Measurements from ENCODE around the gene SIGLEC9. TPM values are rescaled to one million over a fixed set of nuclear protein-coding genes. Genes with fewer than 3 reads are reported as not detected.

SIGLEC9 gene
- total RNA-seq, 1 experiment from 2014 or later: not detected

GRCh38 chr19:51091895-51092873 lies 32.5 kb upstream of the SIGLEC9 start:
- intact Hi-C loops (cut with micrococcal nuclease): loop anchor here (5.0 to 10.0 kb wide), 2 partner anchors 300 to 727 kb away; partner anchors contain the start of genes ACP4 and NAPSA
- CTCF ChIA-PET: interaction anchor here (6.3 kb wide), 1 partner anchor 73 kb away, joined by 140 read pairs; the partner anchor contains the start of gene KLK10
- TF ChIP-seq REST (IDR thresholded peaks at IDR 0.05; ENCODE audit: low read depth): no peak
- no peak for TF ChIP-seq ZNF274 (IDR thresholded peaks at IDR 0.05; ENCODE audit: low read depth, low read length)
- no peak for TF ChIP-seq EZH2phosphoT487 (IDR thresholded peaks at IDR 0.05; ENCODE audit: borderline replicate concordance)
- TF ChIP-seq CEBPB (IDR thresholded peaks at IDR 0.05; ENCODE audit: low read depth): no peak
- TF ChIP-seq POLR2A (IDR thresholded peaks at IDR 0.05; ENCODE audit: borderline replicate concordance, extremely low read depth, insufficient read depth, insufficient read length): no peak
- TF ChIP-seq SP1 (IDR thresholded peaks at IDR 0.05; ENCODE audit: low read depth): no peak
- TF ChIP-seq EGR1 (IDR thresholded peaks at IDR 0.05; ENCODE audit: low read depth): no peak
- TF ChIP-seq SRF (IDR thresholded peaks at IDR 0.05; ENCODE audit: low read depth): no peak
- TF ChIP-seq ATF3 (IDR thresholded peaks at IDR 0.05): no peak
- TF ChIP-seq TCF7L2 (IDR thresholded peaks at IDR 0.05; ENCODE audit: borderline replicate concordance, extremely low read depth, insufficient read depth, insufficient read length): no peak
- no peak for TF ChIP-seq CTCF (IDR thresholded peaks at IDR 0.05 in 2 of 3, conservative IDR thresholded peaks at IDR 0.05 in 1 of 3; ENCODE audit: borderline replicate concordance in 1 of 3, insufficient read depth in 1 of 3, low read depth in 2 of 3, low read length in 2 of 3)
- no peak for TF ChIP-seq RAD21 (IDR thresholded peaks at IDR 0.05; ENCODE audit: low read depth)
- no peak for TF ChIP-seq ELF1 (IDR thresholded peaks at IDR 0.05; ENCODE audit: borderline replicate concordance, low read depth)
- no peak for TF ChIP-seq CBX3 (IDR thresholded peaks at IDR 0.05; ENCODE audit: low read depth)
- no peak for TF ChIP-seq MAX (IDR thresholded peaks at IDR 0.05)
- TF ChIP-seq ZFX (IDR thresholded peaks at IDR 0.05): no peak
- no peak for TF ChIP-seq SIN3A (IDR thresholded peaks at IDR 0.05; ENCODE audit: low read depth)
- TF ChIP-seq ZBTB33 (IDR thresholded peaks at IDR 0.05; ENCODE audit: extremely low read depth, insufficient replicate concordance, low read length): no peak

More at GRCh38 chr19:51091895-51092873, 32.5 kb upstream of the SIGLEC9 start:
- Histone ChIP-seq H3K9me2 (ENCODE audit: insufficient read depth) (no peaks in the 10 kb centered on the region), H3K4me3 (replicated peaks in 1 of 2; ENCODE audit: low read depth in 1 of 2, low read length in 2 of 2) (no peak overlapping the region), H3K79me2 (ENCODE audit: insufficient read depth, low read length) (no peaks in the 10 kb centered on the region), H3K4me1 (ENCODE audit: control insufficient read depth in 1 of 2, insufficient read depth in 2 of 2, low read length in 2 of 2) (peaks cover 2 to 11% of the 10 kb centered on the region in 2 experiments; a peak in 2 of 4 replicates), H3K27ac (ENCODE audit: low read depth, low read length) (no peak overlapping the region), H3K36me3 (ENCODE audit: control insufficient read depth in 1 of 2, insufficient read depth in 2 of 2, low read length in 2 of 2) (no peaks in the 10 kb centered on the region; a peak in 1 of 4 replicates), H2AFZ (ENCODE audit: low read depth, low read length, poor library complexity, severe bottlenecking) (no peak overlapping the region), H3K9ac (ENCODE audit: low read length) (no peak overlapping the region), H4K20me1 (ENCODE audit: insufficient read depth) (no peaks in the 10 kb centered on the region), H3K27me3 (ENCODE audit: insufficient read depth, low read length) (no peaks in the 10 kb centered on the region), H3K4me2 (ENCODE audit: low read length) (no peak overlapping the region), H3K9me3 (ENCODE audit: control insufficient read depth in 1 of 2, insufficient read depth in 1 of 2, low read depth in 1 of 2, low read length in 2 of 2) (no peaks in the 10 kb centered on the region)
- BruUV-seq (replicated peaks): no TSS peak
- POLR2A ChIA-PET: interaction anchor here (1.8 kb wide), 1 partner anchor 71 kb away, joined by 7 read pairs; no protein-coding TSS in a partner anchor
- DNase-seq (ENCODE audit: low read depth, low spot score) (no peak), ATAC-seq (no peak)
- RAD21 ChIA-PET (ENCODE audit: low non-redundant PET in 1 of 2, low total read pairs in 2 of 2, uncharacterized antibody in 2 of 2, unreplicated experiment in 2 of 2): no interaction called here

Measured in HCT116 (cell line).